ENCODE measurements around the gene SPRY4. TPM values are rescaled to one million over a fixed set of nuclear protein-coding genes. Genes with fewer than 3 reads are reported as not detected.

Gene SPRY4
- total and polyA plus RNA-seq, 2 of the 8 experiments (the other 6 are each of a cell fraction or from before 2014, with no cell fraction given) = 59.1 to 113 TPM

GRCh38 chr5:142312399-142312798 lies 12.4 kb downstream of the SPRY4 start (continued):
- TF ChIP-seq EGR1 (IDR thresholded peaks at IDR 0.05; ENCODE audit: borderline replicate concordance, low read depth, low read length) (no peak), KDM4A (IDR thresholded peaks at IDR 0.05; ENCODE audit: low read depth, low read length, severe bottlenecking) (no peak), RBBP5 (IDR thresholded peaks at IDR 0.05; ENCODE audit: borderline replicate concordance, low read depth, low read length) (no peak), SIN3A (conservative IDR thresholded peaks at IDR 0.05 in 1 of 2, IDR thresholded peaks at IDR 0.05 in 1 of 2; ENCODE audit: low read depth in 1 of 2, low read length in 2 of 2) (no peak), GTF2F1 (IDR thresholded peaks at IDR 0.05; ENCODE audit: borderline replicate concordance, low read depth, low read length) (no peak), JUN (IDR thresholded peaks at IDR 0.05; ENCODE audit: low read depth, low read length) (no peak), KDM1A (IDR thresholded peaks at IDR 0.05; ENCODE audit: borderline replicate concordance, low read length) (no peak)

All from H1 (cell line).